Measurements from ENCODE around the gene ABCA12. TPM values are rescaled to one million over a fixed set of nuclear protein-coding genes. Genes with fewer than 3 reads are reported as not detected.

Gene ABCA12
- total RNA-seq, 1 donor from 2014 or later, result not detected

DNA sequence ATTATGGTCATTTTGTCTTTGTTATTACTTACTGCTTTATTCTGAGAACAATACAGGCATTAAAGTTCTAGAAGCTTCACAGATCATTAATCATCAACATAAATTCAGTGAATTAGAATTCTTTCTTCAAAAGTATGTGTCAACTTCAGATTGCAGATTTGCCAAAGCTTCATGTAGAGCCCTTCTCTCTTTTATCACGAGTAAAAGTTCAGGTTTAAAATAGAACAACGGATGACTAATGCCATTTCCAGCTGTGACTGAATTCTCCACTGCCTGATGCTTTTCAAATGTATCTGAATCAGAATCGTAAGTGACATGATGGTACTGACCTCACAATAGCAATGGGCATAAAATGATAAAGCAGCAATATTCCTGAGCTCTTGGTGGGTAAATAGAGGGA, 116.0 kb downstream of the ABCA12 start:
- Histone ChIP-seq H3K9ac (ENCODE audit: low read depth in 1 of 3, low read length in 3 of 3) (no peak overlapping the region), H3K36me3 (ENCODE audit: control insufficient read depth in 3 of 3, insufficient read depth in 3 of 3, low read length in 3 of 3) (no peaks in the 10 kb centered on the region), H3K9me3 (ENCODE audit: control insufficient read depth in 3 of 3, low read length in 3 of 3) (no peaks in the 10 kb centered on the region), H3K4me1 (ENCODE audit: control insufficient read depth in 3 of 3, insufficient read depth in 3 of 3, low read length in 3 of 3) (no peaks in the 10 kb centered on the region), H3K4me3 (ENCODE audit: low read length in 3 of 3) (no peak overlapping the region), H3K27ac (ENCODE audit: low read depth, low read length) (no peak overlapping the region), H3K27me3 (ENCODE audit: control insufficient read depth in 3 of 3, insufficient read depth in 3 of 3, low read length in 3 of 3) (no peaks in the 10 kb centered on the region)

DNA sequence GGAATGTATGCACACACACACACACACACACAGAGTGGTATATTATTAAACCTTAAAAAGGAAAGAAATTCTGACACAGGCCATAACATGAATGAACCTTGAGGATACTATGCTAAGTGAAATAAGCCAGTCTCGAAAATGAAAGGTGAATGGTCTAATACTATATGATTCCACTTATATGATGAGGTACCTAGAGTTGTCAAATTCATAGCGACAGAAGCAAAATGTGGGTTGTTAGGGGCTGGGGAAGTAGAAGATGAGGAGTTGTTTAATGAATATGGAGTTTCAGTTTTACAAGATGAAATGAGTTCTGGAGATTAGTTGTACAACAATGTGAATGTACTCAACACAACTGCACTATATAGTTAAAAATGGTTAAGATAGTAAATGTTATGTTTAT, 118.1 kb downstream of the ABCA12 start:
- H3K4me1 ChIP-seq (ENCODE audit: control insufficient read depth in 3 of 3, insufficient read depth in 3 of 3, low read length in 3 of 3), result no peaks in the 10 kb centered on the region
- H3K9me3 ChIP-seq (ENCODE audit: control insufficient read depth in 3 of 3, low read length in 3 of 3), result no peaks in the 10 kb centered on the region
- H3K36me3 ChIP-seq (ENCODE audit: control insufficient read depth in 3 of 3, insufficient read depth in 3 of 3, low read length in 3 of 3), result no peaks in the 10 kb centered on the region
- H3K4me3 ChIP-seq (ENCODE audit: low read length in 3 of 3), result no peak overlapping the region
- H3K27ac ChIP-seq (ENCODE audit: low read depth, low read length), result no peak overlapping the region
- no peak overlapping the region for H3K9ac ChIP-seq (ENCODE audit: low read depth in 1 of 3, low read length in 3 of 3)
- no peaks in the 10 kb centered on the region for H3K27me3 ChIP-seq (ENCODE audit: control insufficient read depth in 3 of 3, insufficient read depth in 3 of 3, low read length in 3 of 3)

DNA sequence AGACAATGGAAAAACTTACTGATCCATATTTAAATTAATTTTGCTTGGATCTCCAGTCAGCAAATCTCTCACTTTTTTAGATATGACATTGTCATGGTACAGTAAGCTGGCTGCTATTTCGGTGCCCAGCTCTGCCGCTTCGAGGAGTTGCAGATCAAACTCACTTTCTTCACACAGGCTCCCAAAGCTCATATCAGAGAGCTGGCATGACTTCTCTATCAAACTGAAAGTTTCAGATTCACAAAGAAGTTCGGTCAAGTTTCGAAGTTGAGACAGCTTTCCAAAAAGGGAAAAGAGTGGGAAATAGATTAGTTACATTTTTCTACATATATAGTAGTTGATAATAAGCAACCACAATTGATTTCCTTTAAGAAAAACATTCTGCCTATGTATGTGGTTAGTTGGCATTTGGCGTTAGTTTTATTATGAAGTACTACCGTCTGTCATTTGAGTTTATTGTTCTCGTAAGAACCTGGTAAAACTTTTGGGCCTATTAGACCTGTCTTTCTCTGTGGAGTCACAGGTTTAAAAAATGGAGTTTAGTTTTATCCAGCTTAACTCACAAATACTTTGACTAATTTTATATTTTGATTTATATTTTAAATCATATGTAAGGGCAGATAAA, 118.8 kb downstream of the ABCA12 start:
- Histone ChIP-seq H3K36me3 (ENCODE audit: control insufficient read depth in 3 of 3, insufficient read depth in 3 of 3, low read length in 3 of 3) (no peaks in the 10 kb centered on the region), H3K4me3 (ENCODE audit: low read length in 3 of 3) (no peak overlapping the region), H3K27ac (ENCODE audit: low read depth, low read length) (no peak overlapping the region), H3K9me3 (ENCODE audit: control insufficient read depth in 3 of 3, low read length in 3 of 3) (no peaks in the 10 kb centered on the region), H3K27me3 (ENCODE audit: control insufficient read depth in 3 of 3, insufficient read depth in 3 of 3, low read length in 3 of 3) (no peaks in the 10 kb centered on the region), H3K4me1 (ENCODE audit: control insufficient read depth in 3 of 3, insufficient read depth in 3 of 3, low read length in 3 of 3) (no peaks in the 10 kb centered on the region), H3K9ac (ENCODE audit: low read depth in 1 of 3, low read length in 3 of 3) (no peak overlapping the region)

GRCh38 chr2:215019085-215019484, 119.3 kb downstream of the ABCA12 start:
- H3K36me3 ChIP-seq (ENCODE audit: control insufficient read depth in 3 of 3, insufficient read depth in 3 of 3, low read length in 3 of 3), result no peaks in the 10 kb centered on the region
- no peaks in the 10 kb centered on the region for H3K4me1 ChIP-seq (ENCODE audit: control insufficient read depth in 3 of 3, insufficient read depth in 3 of 3, low read length in 3 of 3)
- H3K9me3 ChIP-seq (ENCODE audit: control insufficient read depth in 3 of 3, low read length in 3 of 3), result no peaks in the 10 kb centered on the region
- no peaks in the 10 kb centered on the region for H3K27me3 ChIP-seq (ENCODE audit: control insufficient read depth in 3 of 3, insufficient read depth in 3 of 3, low read length in 3 of 3)
- no peak overlapping the region for H3K9ac ChIP-seq (ENCODE audit: low read depth in 1 of 3, low read length in 3 of 3)
- H3K4me3 ChIP-seq (ENCODE audit: low read length in 3 of 3), result no peak overlapping the region
- H3K27ac ChIP-seq (ENCODE audit: low read depth, low read length), result no peak overlapping the region

DNA sequence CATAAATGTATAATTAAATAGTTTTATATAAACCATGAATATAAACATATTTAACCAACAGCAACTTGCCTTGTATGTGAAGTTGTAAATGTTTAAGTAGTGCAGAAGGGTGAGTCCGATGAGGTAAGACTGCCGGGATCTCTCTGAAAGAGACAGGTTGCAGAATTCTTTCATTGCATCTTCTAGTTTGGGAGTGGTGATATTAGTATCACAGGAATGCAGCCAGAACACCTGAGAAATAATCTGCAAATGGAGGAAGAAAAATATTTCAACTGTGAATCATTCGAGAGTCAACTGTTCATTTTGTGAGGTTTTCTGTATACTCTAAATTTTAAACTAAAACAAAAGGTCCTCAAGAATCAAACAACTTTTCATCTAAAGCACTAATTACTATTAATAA, 123.0 kb downstream of the ABCA12 start:
- Histone ChIP-seq H3K4me1 (ENCODE audit: control insufficient read depth in 3 of 3, insufficient read depth in 3 of 3, low read length in 3 of 3) (no peaks in the 10 kb centered on the region), H3K36me3 (ENCODE audit: control insufficient read depth in 3 of 3, insufficient read depth in 3 of 3, low read length in 3 of 3) (no peaks in the 10 kb centered on the region), H3K9me3 (ENCODE audit: control insufficient read depth in 3 of 3, low read length in 3 of 3) (no peaks in the 10 kb centered on the region), H3K9ac (ENCODE audit: low read depth in 1 of 3, low read length in 3 of 3) (no peak overlapping the region), H3K4me3 (ENCODE audit: low read length in 3 of 3) (no peak overlapping the region), H3K27me3 (ENCODE audit: control insufficient read depth in 3 of 3, insufficient read depth in 3 of 3, low read length in 3 of 3) (no peaks in the 10 kb centered on the region), H3K27ac (ENCODE audit: low read depth, low read length) (no peak overlapping the region)

DNA sequence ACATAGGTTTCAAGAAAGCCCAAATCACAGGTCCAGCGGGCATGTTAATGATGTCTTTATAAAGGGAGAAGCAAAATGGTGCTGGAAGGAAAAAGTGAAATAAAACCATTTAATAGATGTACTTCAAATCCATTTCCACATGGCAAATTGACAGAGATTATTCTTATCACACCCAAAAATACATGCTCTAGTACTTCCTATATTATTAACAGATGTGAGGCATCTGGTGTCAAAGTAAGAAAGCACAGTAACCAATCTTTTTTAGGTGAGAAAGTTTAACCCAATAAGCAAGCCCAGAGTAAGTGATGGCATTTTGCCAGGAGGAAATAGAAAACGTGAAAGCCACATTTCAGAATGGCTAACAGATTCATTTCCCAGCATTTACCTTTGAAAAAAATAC, 128.0 kb downstream of the ABCA12 start:
- no peaks in the 10 kb centered on the region for H3K9me3 ChIP-seq (ENCODE audit: control insufficient read depth in 3 of 3, low read length in 3 of 3)
- H3K27me3 ChIP-seq (ENCODE audit: control insufficient read depth in 3 of 3, insufficient read depth in 3 of 3, low read length in 3 of 3), result no peaks in the 10 kb centered on the region
- no peak overlapping the region for H3K27ac ChIP-seq (ENCODE audit: low read depth, low read length)
- no peak overlapping the region for H3K4me3 ChIP-seq (ENCODE audit: low read length in 3 of 3)
- H3K9ac ChIP-seq (ENCODE audit: low read depth in 1 of 3, low read length in 3 of 3), result no peak overlapping the region
- H3K36me3 ChIP-seq (ENCODE audit: control insufficient read depth in 3 of 3, insufficient read depth in 3 of 3, low read length in 3 of 3), result no peaks in the 10 kb centered on the region
- no peaks in the 10 kb centered on the region for H3K4me1 ChIP-seq (ENCODE audit: control insufficient read depth in 3 of 3, insufficient read depth in 3 of 3, low read length in 3 of 3)

DNA sequence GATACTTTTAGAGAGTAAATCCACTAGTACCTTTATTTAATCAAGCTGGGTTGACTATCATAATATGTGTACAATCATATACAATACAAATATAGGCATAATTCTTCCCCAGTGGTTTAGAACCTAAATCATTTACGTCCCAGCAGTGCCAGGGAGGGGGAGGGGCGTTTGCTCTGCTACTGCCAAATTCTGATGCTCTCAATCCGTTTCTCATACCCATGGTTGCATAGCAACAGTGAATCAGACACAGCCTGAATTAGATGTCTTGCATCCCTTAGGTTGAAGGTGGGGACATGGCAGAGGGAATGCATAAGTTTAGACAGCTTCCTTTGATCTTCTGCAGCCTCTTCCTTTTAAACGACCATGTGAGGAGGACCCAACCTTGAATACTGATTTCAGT, 135.4 kb downstream of the ABCA12 start:
- Histone ChIP-seq H3K27me3 (ENCODE audit: control insufficient read depth in 3 of 3, insufficient read depth in 3 of 3, low read length in 3 of 3) (no peaks in the 10 kb centered on the region), H3K9ac (ENCODE audit: low read depth in 1 of 3, low read length in 3 of 3) (no peak overlapping the region), H3K4me1 (ENCODE audit: control insufficient read depth in 3 of 3, insufficient read depth in 3 of 3, low read length in 3 of 3) (no peaks in the 10 kb centered on the region), H3K27ac (ENCODE audit: low read depth, low read length) (no peak overlapping the region), H3K36me3 (ENCODE audit: control insufficient read depth in 3 of 3, insufficient read depth in 3 of 3, low read length in 3 of 3) (no peaks in the 10 kb centered on the region), H3K9me3 (ENCODE audit: control insufficient read depth in 3 of 3, low read length in 3 of 3) (no peaks in the 10 kb centered on the region), H3K4me3 (ENCODE audit: low read length in 3 of 3) (no peak overlapping the region)

GRCh38 chr2:215002500-215002899, 135.9 kb downstream of the ABCA12 start:
- Histone ChIP-seq H3K4me1 (ENCODE audit: control insufficient read depth in 3 of 3, insufficient read depth in 3 of 3, low read length in 3 of 3) (no peaks in the 10 kb centered on the region), H3K36me3 (ENCODE audit: control insufficient read depth in 3 of 3, insufficient read depth in 3 of 3, low read length in 3 of 3) (no peaks in the 10 kb centered on the region), H3K9ac (ENCODE audit: low read depth in 1 of 3, low read length in 3 of 3) (no peak overlapping the region), H3K27ac (ENCODE audit: low read depth, low read length) (no peak overlapping the region), H3K27me3 (ENCODE audit: control insufficient read depth in 3 of 3, insufficient read depth in 3 of 3, low read length in 3 of 3) (no peaks in the 10 kb centered on the region), H3K9me3 (ENCODE audit: control insufficient read depth in 3 of 3, low read length in 3 of 3) (no peaks in the 10 kb centered on the region), H3K4me3 (ENCODE audit: low read length in 3 of 3) (no peak overlapping the region)

GRCh38 chr2:215000721-215001120, 137.7 kb downstream of the ABCA12 start:
- Histone ChIP-seq H3K9me3 (ENCODE audit: control insufficient read depth in 3 of 3, low read length in 3 of 3) (no peaks in the 10 kb centered on the region), H3K9ac (ENCODE audit: low read depth in 1 of 3, low read length in 3 of 3) (no peak overlapping the region), H3K27me3 (ENCODE audit: control insufficient read depth in 3 of 3, insufficient read depth in 3 of 3, low read length in 3 of 3) (no peaks in the 10 kb centered on the region), H3K36me3 (ENCODE audit: control insufficient read depth in 3 of 3, insufficient read depth in 3 of 3, low read length in 3 of 3) (no peaks in the 10 kb centered on the region), H3K4me1 (ENCODE audit: control insufficient read depth in 3 of 3, insufficient read depth in 3 of 3, low read length in 3 of 3) (no peaks in the 10 kb centered on the region), H3K4me3 (ENCODE audit: low read length in 3 of 3) (no peak overlapping the region), H3K27ac (ENCODE audit: low read depth, low read length) (no peak overlapping the region)

GRCh38 chr2:214995926-214996670, 142.3 kb downstream of the ABCA12 start:
- Histone ChIP-seq H3K4me1 (ENCODE audit: control insufficient read depth in 3 of 3, insufficient read depth in 3 of 3, low read length in 3 of 3) (no peaks in the 10 kb centered on the region), H3K4me3 (ENCODE audit: low read length in 3 of 3) (no peak overlapping the region), H3K27ac (ENCODE audit: low read depth, low read length) (no peak overlapping the region), H3K9ac (ENCODE audit: low read depth in 1 of 3, low read length in 3 of 3) (no peak overlapping the region), H3K27me3 (ENCODE audit: control insufficient read depth in 3 of 3, insufficient read depth in 3 of 3, low read length in 3 of 3) (no peaks in the 10 kb centered on the region), H3K9me3 (ENCODE audit: control insufficient read depth in 3 of 3, low read length in 3 of 3) (no peaks in the 10 kb centered on the region), H3K36me3 (ENCODE audit: control insufficient read depth in 3 of 3, insufficient read depth in 3 of 3, low read length in 3 of 3) (no peaks in the 10 kb centered on the region)

All from skeletal muscle tissue (tissue), 4 donors.